ENCODE data around the gene YIPF7.

Gene YIPF7

DNA sequence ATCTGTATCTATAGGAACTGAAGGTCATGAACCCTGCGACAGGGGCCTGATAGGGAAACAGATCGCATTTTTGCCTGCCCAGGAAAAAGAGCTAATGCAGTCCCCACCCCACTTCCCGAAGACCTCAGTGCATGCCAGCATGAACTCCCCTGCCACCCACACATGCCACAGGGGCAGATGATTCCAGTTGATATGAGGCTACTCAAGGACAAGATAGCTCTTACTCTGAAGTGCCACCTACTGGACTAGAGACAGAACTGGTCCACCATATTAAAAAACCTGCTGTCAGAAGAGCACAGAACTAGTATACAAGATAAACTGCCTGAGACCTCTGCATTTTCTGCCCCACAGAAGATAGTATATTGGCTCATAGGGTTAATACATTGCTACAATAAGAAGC is 68.0 kb downstream of the YIPF7 start:
- no peak for DNase-seq

DNA sequence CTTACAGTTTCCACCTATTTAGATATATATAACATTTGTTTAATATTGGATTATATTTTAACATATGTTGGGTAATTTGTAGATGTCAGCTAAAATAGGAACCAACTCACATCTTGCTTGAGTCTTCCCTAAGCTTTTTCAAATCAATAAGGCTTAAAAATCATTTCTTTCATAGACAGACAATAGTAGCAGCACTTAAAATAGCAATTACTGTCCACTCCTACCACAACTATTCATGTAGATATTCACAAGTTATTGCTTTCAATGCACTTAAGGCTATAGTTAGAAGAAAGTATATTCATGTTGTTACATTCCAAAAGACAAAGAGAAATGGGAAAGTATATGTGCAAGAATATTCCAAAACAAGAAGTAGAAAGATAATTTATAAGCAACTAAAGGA is 71.2 kb downstream of the YIPF7 start:
- no peak for DNase-seq

DNA sequence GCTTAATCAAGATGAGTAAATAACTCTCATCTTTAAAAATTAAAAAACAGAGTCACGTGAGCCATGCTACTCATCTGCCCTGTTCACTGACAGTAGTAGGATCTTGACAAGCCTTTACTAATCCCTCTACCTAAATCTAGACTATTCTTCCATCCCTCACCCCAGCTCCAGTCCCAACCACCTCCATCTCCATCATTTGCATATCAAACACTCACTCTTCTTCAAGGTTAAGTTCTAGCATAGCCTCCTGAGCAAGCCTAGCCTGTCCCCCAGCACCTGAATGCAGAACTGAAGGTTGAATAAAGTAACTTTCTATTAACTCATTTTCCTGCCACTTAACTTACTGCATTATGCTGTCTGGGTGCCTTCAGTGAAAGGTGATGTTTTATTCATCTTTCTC is 72.5 kb downstream of the YIPF7 start:
- DNase-seq = no peak
